A549 (cell line): ENCODE data around the gene LY6G5B. TPM values are rescaled to one million over a fixed set of nuclear protein-coding genes. Genes with fewer than 3 reads are reported as not detected.

ENCODE experiments used
- ATAC-seq, 2 experiments: fragments of 200-7000 bp in 1 of 2; fragments of >200 bp in 1 of 2; cut with Nextera tagmentation in 1 of 2; cut with Tn5 transposase in 1 of 2; 3 replicates each; pipeline versions ENCODE4 v1.8.0 to v1.9.1; 2018 to 2020; ENCODE audit warnings: mild to moderate bottlenecking in 1 of 2, moderate library complexity in 1 of 2
- CTCF ChIA-PET: fragments of 300-600 bp; sonication (Branson Sonifier 250); formaldehyde crosslinking; extraction: SDS; loops from one replicate; lab custom pipeline; 2021; ENCODE audit warnings: antibody characterized with exemption, inconsistent platforms; lab: Yijun Ruan, JAX
- POLR2A ChIA-PET: fragments of 350-600 bp; formaldehyde crosslinking; extraction: SDS; loops from one replicate; lab custom pipeline; 2021; ENCODE audit warnings: antibody characterized with exemption, inconsistent platforms; lab: Yijun Ruan, JAX
- DNase-seq, 2 experiments: peaks; one replicate each; pipeline versions ENCODE4 v3.0.0 to v3.0.0-alpha.2; 2011 to 2016; ENCODE audit warnings: low read depth in 1 of 2, low spot score in 1 of 2
- FAIRE-seq: peaks from 2 replicates; lab custom pipeline; 2011; peaks lifted over from hg19 to GRCh38; lab: Jason Lieb, UNC
- H3K27ac ChIP-seq, 2 experiments: fragments of >200 bp; sonication (Bioruptor Twin); formaldehyde crosslinking; 3 replicates each; pipeline ENCODE4 v1.5.1; 2016 to 2017
- H3K4me1 ChIP-seq: fragments of >200 bp; sonication (Bioruptor Twin); formaldehyde crosslinking; 3 replicates; pipeline ENCODE4 v1.6.1; 2016
- H3K4me2 ChIP-seq: fragments of >200 bp; sonication (Bioruptor Twin); formaldehyde crosslinking; 3 replicates; pipeline ENCODE4 v1.6.1; 2016
- H3K4me3 ChIP-seq: fragments of >200 bp; sonication (Bioruptor Twin); formaldehyde crosslinking; 3 replicates; pipeline ENCODE4 v1.5.1; 2016
- H3K9me3 ChIP-seq: fragments of >200 bp; sonication (Bioruptor Twin); formaldehyde crosslinking; 3 replicates; pipeline ENCODE4 v1.6.1; 2016
- BCL3 ChIP-seq: fragments of >200 bp; sonication (Bioruptor Twin); formaldehyde crosslinking; IDR thresholded peaks from 3 replicates; pipeline ENCODE4 v1.6.1; 2016
- CBX8 ChIP-seq: fragments of 200-600 bp; sonication (generic); IDR thresholded peaks from 2 replicates; pipeline ENCODE4 v1.6.1; 2016
- CHD2 ChIP-seq: fragments of 150-350 bp; IDR thresholded peaks from 2 replicates; pipeline ENCODE4 v1.6.1; 2014; ENCODE audit warnings: low read length; ENCODE audit not compliant: partially characterized antibody
- CHD4 ChIP-seq: fragments of 200-600 bp; sonication (generic); IDR thresholded peaks from 2 replicates; pipeline ENCODE4 v1.6.1; 2016; ENCODE audit warnings: antibody characterized with exemption, mild to moderate bottlenecking, borderline replicate concordance
- CTCF ChIP-seq: fragments of >200 bp; sonication (Bioruptor Twin); formaldehyde crosslinking; IDR thresholded peaks from 3 replicates; pipeline ENCODE4 v1.5.1; 2016
- E2F6 ChIP-seq: IDR thresholded peaks from 2 replicates; pipeline ENCODE4 v1.6.1; 2012; ENCODE audit warnings: low read depth, borderline replicate concordance
- EHF ChIP-seq: fragments of 250-450 bp; sonication (Bioruptor Pico); IDR thresholded peaks from 2 replicates; pipeline ENCODE4 v1.5.0; 2020; ENCODE audit warnings: mild to moderate bottlenecking
- HES2 ChIP-seq: fragments of >200 bp; sonication (Bioruptor Twin); formaldehyde crosslinking; IDR thresholded peaks from 2 replicates; pipeline ENCODE4 v1.6.1; 2016
- HEYL ChIP-seq: fragments of 250-450 bp; sonication (Bioruptor Pico); IDR thresholded peaks from 2 replicates; pipeline ENCODE4 v1.8.0; 2021; ENCODE audit warnings: mild to moderate bottlenecking, moderate library complexity
- JUN ChIP-seq, 2 experiments: fragments of >200 bp; sonication (Bioruptor Twin); formaldehyde crosslinking; IDR thresholded peaks; 2 replicates in 1 of 2; 3 replicates in 1 of 2; pipeline ENCODE4 v1.6.1; 2016 to 2017
- KDM1A ChIP-seq: fragments of 200-600 bp; sonication (generic); IDR thresholded peaks from 2 replicates; pipeline ENCODE4 v1.6.1; 2016; ENCODE audit warnings: low read depth, mild to moderate bottlenecking
- KDM5A ChIP-seq: fragments of 200-600 bp; sonication (generic); IDR thresholded peaks from 2 replicates; pipeline ENCODE4 v1.6.1; 2016; ENCODE audit warnings: antibody characterized with exemption, mild to moderate bottlenecking
- MAX ChIP-seq: IDR thresholded peaks from 2 replicates; pipeline ENCODE4 v1.6.1; 2012
- POLR2A ChIP-seq: IDR thresholded peaks from 2 replicates; pipeline ENCODE4 v1.6.1; 2012; ENCODE audit warnings: mild to moderate bottlenecking, low read length
- RAD21 ChIP-seq, 2 experiments: fragments of >200 bp in 1 of 2; sonication (Bioruptor Twin) in 1 of 2; formaldehyde crosslinking in 1 of 2; IDR thresholded peaks in 1 of 2; conservative IDR thresholded peaks in 1 of 2; 2 replicates in 1 of 2; 3 replicates in 1 of 2; pipeline ENCODE4 v1.6.1; 2012 to 2018; ENCODE audit warnings: inconsistent platforms in 1 of 2
- SMC3 ChIP-seq: fragments of >200 bp; sonication (Bioruptor Twin); formaldehyde crosslinking; IDR thresholded peaks from 3 replicates; pipeline ENCODE4 v1.6.1; 2018; ENCODE audit warnings: inconsistent platforms
- TP53 ChIP-seq: fragments of 250-450 bp; sonication (Bioruptor Pico); IDR thresholded peaks from 2 replicates; pipeline ENCODE4 v1.5.0; 2021; ENCODE audit warnings: mild to moderate bottlenecking, moderate library complexity
- USF2 ChIP-seq: fragments of 450-650 bp; IDR thresholded peaks from 2 replicates; pipeline ENCODE4 v1.6.1; 2014; ENCODE audit warnings: antibody characterized with exemption
- WGBS: methylation state at CpG from one replicate; pipeline ENCODE4 v1.1.6; 2017; ENCODE audit errors: missing lambda C conversion rate; 5-methylcytosine and 5-hydroxymethylcytosine counted together
- polyA plus RNA-seq, 4 experiments: library from polyadenylated mRNA; depleted of rRNA in 3 of 4; stranded (reverse); fragments of >200 nt; fragmentation: RNase III in 1 of 4; extraction: RNeasy Plus Mini Kit Qiagen cat#74134 plus additional on column Dnase treatment in 1 of 4; gene quantifications; 2 replicates in 3 of 4; 3 replicates in 1 of 4; pipeline ENCODE4 v1.2.3, GENCODE V29; 2011 to 2017

The LY6G5B gene
- polyA plus RNA-seq, 2 of the 4 experiments (the other 2 are of a cell fraction), result 5.9 to 9.9 TPM

GRCh38 chr6:31676904-31677303, 7.1 kb downstream of the LY6G5B start:
- Histone ChIP-seq H3K4me1 (peaks cover 8% of the 10 kb centered on the region; the same call in 1 of the 3 replicates), H3K27ac (peak overlapping the region; percentile 21 to 34; a peak in 2 of 6 replicates), H3K4me3 (no peak overlapping the region), H3K9me3 (no peaks in the 10 kb centered on the region), H3K4me2 (peak overlapping the region; percentile 47; the same call in 2 of the 3 replicates)
- CTCF ChIA-PET, result no interaction called here
- DNase-seq (no peak), FAIRE-seq (no peak), ATAC-seq (no peak)
- POLR2A ChIA-PET, result no interaction called here
- 26% methylated on average over 6 of the region's 6 CpGs for WGBS
- TF ChIP-seq KDM1A (no peak), HEYL (CRISPR knock-in tag) (no peak), CHD4 (no peak), JUN (IDR thresholded peaks at IDR 0.05) (no peak), TP53 (CRISPR knock-in tag) (no peak)

- 66% methylated on average over 8 of the region's 8 CpGs for WGBS
- DNase-seq, result no peak
- Histone ChIP-seq H3K4me2 (no peak overlapping the region), H3K27ac (no peak overlapping the region), H3K4me3 (no peak overlapping the region), H3K4me1 (peaks cover 8% of the 10 kb centered on the region; the same call in 1 of the 3 replicates), H3K9me3 (no peaks in the 10 kb centered on the region)
- FAIRE-seq, result no peak
- no peak for TF ChIP-seq POLR2A
- no peak for TF ChIP-seq CBX8
- no peak for TF ChIP-seq CHD2
- TF ChIP-seq RAD21 (conservative IDR thresholded peaks at IDR 0.05 in 1 of 2, IDR thresholded peaks at IDR 0.05 in 1 of 2), result no peak
- TF ChIP-seq BCL3, result no peak
- TF ChIP-seq USF2, result no peak
- no peak for TF ChIP-seq EHF (CRISPR knock-in tag)
- TF ChIP-seq HES2, result no peak
- no peak for TF ChIP-seq E2F6
- ChIA-PET POLR2A (interaction anchor here (1.0 kb wide), 1 partner anchor 149 kb away, joined by 5 read pairs; the partner anchor contains the start of gene HSPA1B), CTCF (interaction anchor here (1.1 kb wide), 2 partner anchors 52 to 91 kb away, joined by 3 read pairs; partner anchors contain the start of gene DDAH2)
- ATAC-seq, result no peak
These were observed 8.2 kb downstream of the LY6G5B start for GRCh38 chr6:31677955-31678354.

GRCh38 chr6:31680226-31681134, 10.7 kb downstream of the LY6G5B start, which contains the start of gene LY6G5C:
Gene LY6G5C, minus strand, starts transcription at chr6:31681067. Its CDS starts 694 bp downstream, at chr6:31680373.
- TF ChIP-seq MAX (no peak), SMC3 (peak; percentile 66), CTCF (peak; percentile 70), RAD21 (conservative IDR thresholded peaks at IDR 0.05 in 1 of 2, IDR thresholded peaks at IDR 0.05 in 1 of 2) (peak; percentile 80 to 90), KDM5A (no peak)
- H3K9me3 ChIP-seq, result no peaks in the 10 kb centered on the region
- peak within 1 kb of the TSS in 1 of 2 experiments; percentile 78; a peak in 3 of 6 replicates for H3K27ac ChIP-seq
- peak within 1 kb of the TSS; percentile 59 for H3K4me2 ChIP-seq
- CTCF ChIA-PET, result interaction anchor here (0.6 to 4.7 kb wide), 23 partner anchors 9 to 1373 kb away, joined by 3 to 26 read pairs (median 4); partner anchors contain the start of genes DDAH2, SKIC2 and VARS1
- DNase-seq, result peak; percentile 67 to 83
- ATAC-seq, result peak; percentile 82 to 90
- 12% methylated on average over 17 of the region's 17 CpGs for WGBS
- H3K4me1 ChIP-seq, result peaks cover 8% of the 10 kb centered on the region; the same call in 1 of the 3 replicates
- POLR2A ChIA-PET, result interaction anchor here (0.7 to 1.0 kb wide), 2 partner anchors 134 to 150 kb away, joined by 3 to 7 read pairs; partner anchors contain the start of genes HSPA1A and HSPA1L
- peak within 1 kb of the TSS; percentile 22; the same call in 2 of the 3 replicates for H3K4me3 ChIP-seq
- no peak for FAIRE-seq
